ENCODE results near the gene WBP1L.
"Not testable (repeated sequence)": the region's sequence is repeated elsewhere in the genome, so short reads cannot be mapped to it uniquely, and the experiment has no call there.

DNA sequence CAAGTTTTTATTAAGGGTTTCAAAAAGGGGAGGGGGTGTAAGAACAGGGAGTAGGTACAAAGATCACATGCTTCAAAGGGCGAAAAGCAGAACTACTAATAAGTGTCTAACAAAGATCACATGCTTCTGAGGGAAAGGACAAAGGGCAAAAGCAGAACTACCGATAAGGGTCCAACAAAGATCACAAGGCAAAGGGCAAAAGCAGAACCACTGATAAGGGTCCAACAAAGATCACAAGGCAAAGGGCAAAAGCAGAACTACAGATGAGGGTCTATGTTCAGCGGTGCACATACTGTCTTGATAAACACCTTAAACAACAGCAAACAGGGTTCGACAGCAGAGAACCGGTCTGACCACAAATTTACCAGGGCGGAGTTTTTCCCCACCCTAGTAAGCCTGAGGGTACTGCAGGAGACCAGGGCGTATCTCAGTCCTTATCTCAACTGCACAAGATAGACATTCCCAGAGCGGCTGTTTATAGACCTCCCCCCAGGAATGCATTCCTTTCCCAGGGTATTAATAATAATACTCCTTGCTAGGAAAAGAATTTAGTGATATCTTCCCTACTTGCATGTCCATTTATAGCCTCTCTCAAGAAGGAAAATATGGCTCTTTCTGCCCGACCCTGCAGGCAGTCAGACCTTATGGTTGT, 94.7 kb downstream of the WBP1L start:
- TF ChIP-seq POLR2A (IDR thresholded peaks at IDR 0.05; ENCODE audit: low read length); GATA1 (IDR thresholded peaks at IDR 0.05; ENCODE audit: low read depth, low read length): not testable (repeated sequence)

Data from erythroblast (primary cell).